GM12878 (cell line): ENCODE results near the gene NOTCH4. TPM values are rescaled to one million over a fixed set of nuclear protein-coding genes. Genes with fewer than 3 reads are reported as not detected.

ENCODE experiments used
- CHD2 ChIP-seq: IDR thresholded peaks from 2 replicates; pipeline ENCODE4 v1.6.1; 2011; ENCODE audit warnings: low read depth, low read length, improper control_type of control experiment, borderline replicate concordance
- DPF2 ChIP-seq: fragments of 450-650 bp; IDR thresholded peaks from 2 replicates; pipeline ENCODE4 v1.6.1; 2017; ENCODE audit warnings: mild to moderate bottlenecking
- EP300 ChIP-seq, 2 experiments: fragments of 150-350 bp in 1 of 2; IDR thresholded peaks; 2 replicates each; pipeline ENCODE4 v1.6.1; 2011 to 2012; ENCODE audit warnings: low read depth in 2 of 2, low read length in 2 of 2, borderline replicate concordance in 1 of 2, improper control_type of control experiment in 1 of 2, inconsistent platforms in 1 of 2; ENCODE audit not compliant: control insufficient read depth in 1 of 2
- ESRRA ChIP-seq: IDR thresholded peaks from 2 replicates; pipeline ENCODE4 v1.6.1; 2012; ENCODE audit warnings: mild to moderate bottlenecking, low read length, improper control_type of control experiment
- GATAD2B ChIP-seq: fragments of 450-650 bp; conservative IDR thresholded peaks from 2 replicates; pipeline ENCODE4 v1.6.1; 2017; ENCODE audit warnings: low read depth, mild to moderate bottlenecking, moderate library complexity
- IKZF2 ChIP-seq, 2 experiments: fragments of 450-650 bp; IDR thresholded peaks; 2 replicates each; pipeline ENCODE4 v1.6.1; 2017; ENCODE audit warnings: mild to moderate bottlenecking in 2 of 2, moderate library complexity in 2 of 2
- JUNB ChIP-seq: IDR thresholded peaks from 2 replicates; pipeline ENCODE4 v1.6.1; 2016; ENCODE audit warnings: antibody characterized with exemption, mild to moderate bottlenecking
- MEF2A ChIP-seq: IDR thresholded peaks from 2 replicates; pipeline ENCODE4 v1.6.1; 2011; ENCODE audit warnings: low read depth, mild to moderate bottlenecking, low read length, moderate library complexity; ENCODE audit not compliant: insufficient read depth
- MTA2 ChIP-seq: fragments of 450-650 bp; IDR thresholded peaks from 2 replicates; pipeline ENCODE4 v1.6.1; 2016; ENCODE audit warnings: low read depth, mild to moderate bottlenecking, moderate library complexity
- NR2F1 ChIP-seq: fragments of 450-650 bp; conservative IDR thresholded peaks from 2 replicates; pipeline ENCODE4 v1.6.1; 2017; ENCODE audit warnings: mild to moderate bottlenecking
- PKNOX1 ChIP-seq: fragments of 450-650 bp; IDR thresholded peaks from 2 replicates; pipeline ENCODE4 v1.6.1; 2016; ENCODE audit warnings: mild to moderate bottlenecking
- RELB ChIP-seq: fragments of 450-650 bp; IDR thresholded peaks from 2 replicates; pipeline ENCODE4 v1.6.1; 2017; ENCODE audit warnings: low read depth, mild to moderate bottlenecking, moderate library complexity
- RUNX3 ChIP-seq: IDR thresholded peaks from 2 replicates; pipeline ENCODE4 v1.6.1; 2012; ENCODE audit warnings: low read length, inconsistent platforms
- SP1 ChIP-seq: IDR thresholded peaks from one replicate; pipeline ENCODE4 v1.6.1; 2011; ENCODE audit warnings: low read depth, low read length
- SPI1 ChIP-seq: IDR thresholded peaks from 2 replicates; pipeline ENCODE4 v1.6.1; 2011; ENCODE audit warnings: low read depth, mild to moderate bottlenecking, low read length, moderate library complexity, borderline replicate concordance; ENCODE audit not compliant: insufficient read depth
- SRF ChIP-seq, 2 experiments: IDR thresholded peaks; 2 replicates each; pipeline ENCODE4 v1.6.1; 2011; ENCODE audit warnings: low read depth in 2 of 2, low read length in 2 of 2, mild to moderate bottlenecking in 1 of 2, moderate library complexity in 1 of 2
- ZNF207 ChIP-seq: fragments of 450-650 bp; IDR thresholded peaks from 2 replicates; pipeline ENCODE4 v1.6.1; 2014; ENCODE audit warnings: antibody characterized with exemption, mild to moderate bottlenecking, borderline replicate concordance
- polyA plus RNA-seq, 11 experiments: library from polyadenylated mRNA; depleted of rRNA in 4 of 11; unstranded in 6 of 11; stranded (reverse) in 5 of 11; fragments of >200 nt; fragmentation: Nextera tagmentation in 4 of 11; fragmentation: Illumina TruSeq in 1 of 11; extraction: Ambion mirVana in 4 of 11; extraction: Trizol in 1 of 11; gene quantifications; 1 replicate in 1 of 11; 2 replicates in 10 of 11; pipeline versions ENCODE4 v1.2.1 to v1.2.3, GENCODE V29; 2011 to 2016; ENCODE audit warnings: inconsistent platforms in 2 of 11, missing spikeins in 2 of 11, low read depth in 1 of 11
- total RNA-seq, 4 experiments: library from RNA; depleted of rRNA in 3 of 4; stranded (reverse); fragments of >200 nt in 3 of 4; fragmentation: Illumina TruSeq in 1 of 4; extraction: Trizol in 1 of 4; gene quantifications; 2 replicates each; pipeline versions ENCODE4 v1.2.1 to v1.2.3, GENCODE V29; 2013 to 2021
- TF ChIP-seq, protein P1 (sequence below): fragments of 450-650 bp; IDR thresholded peaks from 2 replicates; pipeline ENCODE4 v1.6.1; 2017; ENCODE audit warnings: antibody characterized with exemption, mild to moderate bottlenecking, moderate library complexity
- TF ChIP-seq, protein P2 (sequence below): IDR thresholded peaks from 2 replicates; pipeline ENCODE4 v1.6.1; 2012; ENCODE audit warnings: mild to moderate bottlenecking, low read depth, low read length
- TF ChIP-seq, protein P3 (sequence below): IDR thresholded peaks from 2 replicates; pipeline ENCODE4 v1.6.1; 2012; ENCODE audit warnings: low read length, inconsistent platforms

NOTCH4 gene
- total and polyA plus RNA-seq, 10 of the 15 experiments (the other 5 are each of a cell fraction or from before 2014, with no cell fraction given), result 0.66 to 3.3 (median 1.4) TPM

DNA sequence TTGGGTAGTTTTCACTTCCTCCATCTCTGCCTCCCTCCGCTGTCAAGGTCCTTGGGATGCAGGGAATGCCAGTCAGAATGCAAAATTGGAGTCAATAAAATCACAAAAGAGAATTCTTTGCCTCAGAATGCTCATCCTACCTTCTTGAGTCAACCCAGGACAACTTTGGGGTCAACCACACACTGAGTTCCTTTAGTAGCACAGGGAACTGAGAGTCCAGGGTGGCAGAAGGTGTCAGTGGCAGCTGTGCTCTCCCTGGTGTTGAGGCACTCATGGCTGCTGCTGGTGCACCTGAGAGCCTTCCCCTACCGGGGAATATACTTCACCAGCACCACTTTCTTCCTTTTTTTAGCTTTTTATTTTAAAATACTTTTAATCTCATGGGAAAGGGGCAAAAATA lies 829 bp upstream of the NOTCH4 start (continued):
- no peak for TF ChIP-seq PKNOX1
- no peak for TF ChIP-seq ESRRA
- TF ChIP-seq CHD2, result no peak
- peak; percentile 60 for TF ChIP-seq NR2F1
- TF ChIP-seq, protein P1, sequence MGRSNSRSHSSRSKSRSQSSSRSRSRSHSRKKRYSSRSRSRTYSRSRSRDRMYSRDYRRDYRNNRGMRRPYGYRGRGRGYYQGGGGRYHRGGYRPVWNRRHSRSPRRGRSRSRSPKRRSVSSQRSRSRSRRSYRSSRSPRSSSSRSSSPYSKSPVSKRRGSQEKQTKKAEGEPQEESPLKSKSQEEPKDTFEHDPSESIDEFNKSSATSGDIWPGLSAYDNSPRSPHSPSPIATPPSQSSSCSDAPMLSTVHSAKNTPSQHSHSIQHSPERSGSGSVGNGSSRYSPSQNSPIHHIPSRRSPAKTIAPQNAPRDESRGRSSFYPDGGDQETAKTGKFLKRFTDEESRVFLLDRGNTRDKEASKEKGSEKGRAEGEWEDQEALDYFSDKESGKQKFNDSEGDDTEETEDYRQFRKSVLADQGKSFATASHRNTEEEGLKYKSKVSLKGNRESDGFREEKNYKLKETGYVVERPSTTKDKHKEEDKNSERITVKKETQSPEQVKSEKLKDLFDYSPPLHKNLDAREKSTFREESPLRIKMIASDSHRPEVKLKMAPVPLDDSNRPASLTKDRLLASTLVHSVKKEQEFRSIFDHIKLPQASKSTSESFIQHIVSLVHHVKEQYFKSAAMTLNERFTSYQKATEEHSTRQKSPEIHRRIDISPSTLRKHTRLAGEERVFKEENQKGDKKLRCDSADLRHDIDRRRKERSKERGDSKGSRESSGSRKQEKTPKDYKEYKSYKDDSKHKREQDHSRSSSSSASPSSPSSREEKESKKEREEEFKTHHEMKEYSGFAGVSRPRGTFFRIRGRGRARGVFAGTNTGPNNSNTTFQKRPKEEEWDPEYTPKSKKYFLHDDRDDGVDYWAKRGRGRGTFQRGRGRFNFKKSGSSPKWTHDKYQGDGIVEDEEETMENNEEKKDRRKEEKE, result no peak
- TF ChIP-seq IKZF2 (IDR thresholded peaks at IDR 0.05), result peak; percentile 89
- TF ChIP-seq, protein P2, sequence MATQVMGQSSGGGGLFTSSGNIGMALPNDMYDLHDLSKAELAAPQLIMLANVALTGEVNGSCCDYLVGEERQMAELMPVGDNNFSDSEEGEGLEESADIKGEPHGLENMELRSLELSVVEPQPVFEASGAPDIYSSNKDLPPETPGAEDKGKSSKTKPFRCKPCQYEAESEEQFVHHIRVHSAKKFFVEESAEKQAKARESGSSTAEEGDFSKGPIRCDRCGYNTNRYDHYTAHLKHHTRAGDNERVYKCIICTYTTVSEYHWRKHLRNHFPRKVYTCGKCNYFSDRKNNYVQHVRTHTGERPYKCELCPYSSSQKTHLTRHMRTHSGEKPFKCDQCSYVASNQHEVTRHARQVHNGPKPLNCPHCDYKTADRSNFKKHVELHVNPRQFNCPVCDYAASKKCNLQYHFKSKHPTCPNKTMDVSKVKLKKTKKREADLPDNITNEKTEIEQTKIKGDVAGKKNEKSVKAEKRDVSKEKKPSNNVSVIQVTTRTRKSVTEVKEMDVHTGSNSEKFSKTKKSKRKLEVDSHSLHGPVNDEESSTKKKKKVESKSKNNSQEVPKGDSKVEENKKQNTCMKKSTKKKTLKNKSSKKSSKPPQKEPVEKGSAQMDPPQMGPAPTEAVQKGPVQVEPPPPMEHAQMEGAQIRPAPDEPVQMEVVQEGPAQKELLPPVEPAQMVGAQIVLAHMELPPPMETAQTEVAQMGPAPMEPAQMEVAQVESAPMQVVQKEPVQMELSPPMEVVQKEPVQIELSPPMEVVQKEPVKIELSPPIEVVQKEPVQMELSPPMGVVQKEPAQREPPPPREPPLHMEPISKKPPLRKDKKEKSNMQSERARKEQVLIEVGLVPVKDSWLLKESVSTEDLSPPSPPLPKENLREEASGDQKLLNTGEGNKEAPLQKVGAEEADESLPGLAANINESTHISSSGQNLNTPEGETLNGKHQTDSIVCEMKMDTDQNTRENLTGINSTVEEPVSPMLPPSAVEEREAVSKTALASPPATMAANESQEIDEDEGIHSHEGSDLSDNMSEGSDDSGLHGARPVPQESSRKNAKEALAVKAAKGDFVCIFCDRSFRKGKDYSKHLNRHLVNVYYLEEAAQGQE, result no peak
- TF ChIP-seq, protein P3, sequence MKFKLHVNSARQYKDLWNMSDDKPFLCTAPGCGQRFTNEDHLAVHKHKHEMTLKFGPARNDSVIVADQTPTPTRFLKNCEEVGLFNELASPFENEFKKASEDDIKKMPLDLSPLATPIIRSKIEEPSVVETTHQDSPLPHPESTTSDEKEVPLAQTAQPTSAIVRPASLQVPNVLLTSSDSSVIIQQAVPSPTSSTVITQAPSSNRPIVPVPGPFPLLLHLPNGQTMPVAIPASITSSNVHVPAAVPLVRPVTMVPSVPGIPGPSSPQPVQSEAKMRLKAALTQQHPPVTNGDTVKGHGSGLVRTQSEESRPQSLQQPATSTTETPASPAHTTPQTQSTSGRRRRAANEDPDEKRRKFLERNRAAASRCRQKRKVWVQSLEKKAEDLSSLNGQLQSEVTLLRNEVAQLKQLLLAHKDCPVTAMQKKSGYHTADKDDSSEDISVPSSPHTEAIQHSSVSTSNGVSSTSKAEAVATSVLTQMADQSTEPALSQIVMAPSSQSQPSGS, result no peak
- TF ChIP-seq SP1, result no peak
- TF ChIP-seq RUNX3, result peak; percentile 87
- 0 out of 2 replicates have a peak, but pooled peaks have one; percentile 36 for TF ChIP-seq RELB
- no peak for TF ChIP-seq SRF (IDR thresholded peaks at IDR 0.05; ENCODE audit: low read depth in 2 of 2, low read length in 2 of 2)
- peak; percentile 70; the same call in 1 of the 2 replicates for TF ChIP-seq GATAD2B
- TF ChIP-seq JUNB, result peak; percentile 47
- TF ChIP-seq MEF2A, result 0 out of 2 replicates have a peak, but pooled peaks have one; percentile 17
- peak; percentile 70 for TF ChIP-seq MTA2
- peak in 1 of 2 experiments; percentile 85; a peak in 2 of 4 replicates for TF ChIP-seq EP300 (IDR thresholded peaks at IDR 0.05; ENCODE audit: borderline replicate concordance in 1 of 2, control insufficient read depth in 1 of 2, low read depth in 2 of 2, low read length in 2 of 2)
- TF ChIP-seq DPF2, result peak; percentile 96
- no peak for TF ChIP-seq ZNF207
- TF ChIP-seq SPI1, result peak; percentile 86
